H1 (cell line): ENCODE results near the gene MLYCD. TPM values are rescaled to one million over a fixed set of nuclear protein-coding genes. Genes with fewer than 3 reads are reported as not detected.

Source experiments
- CTCF ChIA-PET: fragments of 300-600 bp; sonication (Branson Sonifier 250); formaldehyde crosslinking; loops from one replicate; lab custom pipeline; 2021; ENCODE audit not compliant: partially characterized antibody; lab: Charles Lee
- POLR2A ChIA-PET: fragments of 300-600 bp; sonication (Branson Sonifier 250); formaldehyde crosslinking; loops from one replicate; lab custom pipeline; 2021; ENCODE audit warnings: inconsistent platforms; ENCODE audit not compliant: partially characterized antibody; lab: Charles Lee
- DNase-seq, 2 experiments: peaks; one replicate each; pipeline versions ENCODE4 v3.0.0 to v3.0.0-alpha.2; 2010 to 2022; ENCODE audit warnings: low spot score in 2 of 2, low read depth in 1 of 2, mixed read lengths in 1 of 2
- FAIRE-seq: peaks from 2 replicates; lab custom pipeline; 2011; peaks lifted over from hg19 to GRCh38; lab: Jason Lieb, UNC
- H2AFZ ChIP-seq: 2 replicates; pipeline ENCODE4 v1.8.1; 2012; ENCODE audit warnings: low read length, inconsistent platforms
- H2AK5ac ChIP-seq: 2 replicates; pipeline ENCODE4 v1.6.1; 2013; ENCODE audit warnings: low read depth, low read length
- H2BK120ac ChIP-seq: replicated peaks from 2 replicates; pipeline ENCODE3; 2013; ENCODE audit warnings: low read depth, low read length, inconsistent platforms
- H2BK12ac ChIP-seq: 2 replicates; pipeline ENCODE4 v1.6.1; 2013; ENCODE audit warnings: low read depth, low read length
- H2BK15ac ChIP-seq: 2 replicates; pipeline ENCODE4 v1.6.1; 2013; ENCODE audit warnings: low read length
- H2BK20ac ChIP-seq: 2 replicates; pipeline ENCODE4 v1.6.1; 2013; ENCODE audit warnings: low read length
- H2BK5ac ChIP-seq: 2 replicates; pipeline ENCODE4 v1.6.1; 2013; ENCODE audit warnings: low read depth, low read length
- H3K14ac ChIP-seq: 2 replicates; pipeline ENCODE4 v1.6.1; 2013; ENCODE audit warnings: inconsistent platforms; ENCODE audit not compliant: insufficient read length
- H3K18ac ChIP-seq: 2 replicates; pipeline ENCODE4 v1.6.1; 2013; ENCODE audit warnings: low read length; ENCODE audit errors: extremely low read depth
- H3K23ac ChIP-seq: 2 replicates; pipeline ENCODE4 v1.6.1; 2013; ENCODE audit warnings: inconsistent platforms; ENCODE audit not compliant: insufficient read length
- H3K23me2 ChIP-seq: 2 replicates; pipeline ENCODE4 v1.6.1; 2013; ENCODE audit warnings: low read depth, low read length
- H3K27ac ChIP-seq: 2 replicates; pipeline ENCODE4 v1.6.1; 2011; ENCODE audit warnings: low read depth, low read length, inconsistent platforms
- H3K27me3 ChIP-seq, 4 experiments: replicated peaks in 1 of 4; 1 replicate in 1 of 4; 2 replicates in 3 of 4; pipeline versions ENCODE4 v1.6.1 to v1.8.1; 2011 to 2013; ENCODE audit warnings: low read length in 3 of 4, mild to moderate bottlenecking in 3 of 4, inconsistent platforms in 2 of 4, mixed read lengths in 2 of 4, moderate library complexity in 1 of 4; ENCODE audit not compliant: control insufficient read depth in 3 of 4, insufficient read depth in 3 of 4; ENCODE audit errors: extremely low read depth in 1 of 4
- H3K36me3 ChIP-seq, 4 experiments: 2 replicates each; pipeline versions ENCODE4 v1.6.1 to v1.8.1; 2011 to 2013; ENCODE audit warnings: mild to moderate bottlenecking in 4 of 4, low read length in 3 of 4, moderate library complexity in 2 of 4, control low read depth in 1 of 4, inconsistent platforms in 1 of 4; ENCODE audit not compliant: insufficient read depth in 4 of 4, control insufficient read depth in 2 of 4
- H3K4ac ChIP-seq: replicated peaks from 2 replicates; pipeline ENCODE3; 2013; ENCODE audit warnings: low read length, low read depth, mixed read lengths, inconsistent platforms; ENCODE audit not compliant: insufficient read length
- H3K4me1 ChIP-seq, 4 experiments: replicated peaks in 1 of 4; 1 replicate in 1 of 4; 2 replicates in 3 of 4; pipeline versions ENCODE4 v1.6.1 to v1.8.1; 2011 to 2013; ENCODE audit warnings: low read length in 3 of 4, inconsistent platforms in 2 of 4, mixed read lengths in 1 of 4; ENCODE audit not compliant: insufficient read depth in 4 of 4, control insufficient read depth in 3 of 4
- H3K4me2 ChIP-seq, 2 experiments: 2 replicates each; pipeline versions ENCODE4 v1.6.1 to v1.8.1; 2011 to 2013; ENCODE audit warnings: low read depth in 2 of 2, low read length in 2 of 2, control low read depth in 1 of 2, inconsistent platforms in 1 of 2, mild to moderate bottlenecking in 1 of 2; ENCODE audit not compliant: insufficient read depth in 1 of 2
- H3K4me3 ChIP-seq, 4 experiments: fragments of 200-600, 300-600 bp in 1 of 4; sonication (generic), shearing (Covaris generic), sonication (Bioruptor Twin) in 1 of 4; 2 replicates each; pipeline versions ENCODE4 v1.5.1 to v1.8.1; 2011 to 2016; ENCODE audit warnings: low read length in 4 of 4, low read depth in 3 of 4, control low read depth in 2 of 4, inconsistent platforms in 2 of 4, mild to moderate bottlenecking in 2 of 4, mixed read lengths in 1 of 4, moderate library complexity in 1 of 4; ENCODE audit not compliant: insufficient read depth in 2 of 4; ENCODE audit errors: extremely low read depth in 1 of 4
- H3K56ac ChIP-seq: replicated peaks from 2 replicates; pipeline ENCODE3; 2013; ENCODE audit warnings: low read depth, mild to moderate bottlenecking, mixed read lengths, low read length, inconsistent platforms; ENCODE audit not compliant: insufficient read length
- H3K79me1 ChIP-seq: 2 replicates; pipeline ENCODE4 v1.6.1; 2013; ENCODE audit warnings: low read depth, low read length, control low read depth
- H3K79me2 ChIP-seq, 2 experiments: 2 replicates each; pipeline versions ENCODE4 v1.6.1 to v1.8.1; 2012 to 2013; ENCODE audit warnings: low read length in 2 of 2, mild to moderate bottlenecking in 2 of 2, inconsistent platforms in 1 of 2; ENCODE audit not compliant: insufficient read depth in 2 of 2, control insufficient read depth in 1 of 2
- H3K9ac ChIP-seq, 4 experiments: replicated peaks in 1 of 4; 1 replicate in 1 of 4; 2 replicates in 3 of 4; pipeline versions ENCODE4 v1.6.1 to v1.8.1; 2011 to 2013; ENCODE audit warnings: low read depth in 3 of 4, low read length in 3 of 4, control low read depth in 2 of 4, mild to moderate bottlenecking in 2 of 4, moderate library complexity in 2 of 4, inconsistent platforms in 1 of 4; ENCODE audit errors: extremely low read depth in 1 of 4
- H3K9me3 ChIP-seq, 2 experiments: 2 replicates each; pipeline versions ENCODE4 v1.6.1 to v1.8.1; 2012 to 2013; ENCODE audit warnings: mild to moderate bottlenecking in 2 of 2, moderate library complexity in 2 of 2, control low read depth in 1 of 2, inconsistent platforms in 1 of 2, low read depth in 1 of 2, low read length in 1 of 2, mixed read lengths in 1 of 2; ENCODE audit not compliant: insufficient read depth in 2 of 2
- H4K20me1 ChIP-seq, 2 experiments: replicated peaks in 1 of 2; 2 replicates each; pipeline versions ENCODE3 to v1.8.1; 2011 to 2013; ENCODE audit warnings: inconsistent platforms in 2 of 2, low read length in 2 of 2, mild to moderate bottlenecking in 1 of 2; ENCODE audit not compliant: insufficient read depth in 2 of 2, control insufficient read depth in 1 of 2
- H4K5ac ChIP-seq: 2 replicates; pipeline ENCODE4 v1.6.1; 2013; ENCODE audit warnings: low read length, low read depth, mixed read lengths, inconsistent platforms; ENCODE audit not compliant: insufficient read length
- H4K8ac ChIP-seq: 2 replicates; pipeline ENCODE4 v1.8.0; 2013; ENCODE audit warnings: mild to moderate bottlenecking, moderate library complexity, low read length, inconsistent platforms; ENCODE audit not compliant: insufficient read depth; ENCODE audit errors: extremely low read depth
- H4K91ac ChIP-seq: replicated peaks from 2 replicates; pipeline ENCODE3; 2013; ENCODE audit warnings: low read length, mixed read lengths, inconsistent platforms; ENCODE audit not compliant: insufficient read length
- CTCF ChIP-seq, 3 experiments: IDR thresholded peaks; 1 replicate in 2 of 3; 2 replicates in 1 of 3; pipeline versions ENCODE4 v1.5.1 to v1.6.1; 2011; ENCODE audit warnings: low read length in 3 of 3, mild to moderate bottlenecking in 3 of 3, inconsistent platforms in 2 of 3, low read depth in 1 of 3, moderate library complexity in 1 of 3; ENCODE audit not compliant: insufficient read depth in 1 of 3; ENCODE audit errors: control extremely low read depth in 1 of 3
- EP300 ChIP-seq, 2 experiments: IDR thresholded peaks; 1 replicate in 1 of 2; 2 replicates in 1 of 2; pipeline ENCODE4 v1.6.1; 2011 to 2012; ENCODE audit warnings: low read depth in 2 of 2, low read length in 2 of 2, mild to moderate bottlenecking in 2 of 2, borderline replicate concordance in 1 of 2, inconsistent platforms in 1 of 2, moderate library complexity in 1 of 2
- GTF2F1 ChIP-seq: IDR thresholded peaks from 2 replicates; pipeline ENCODE4 v1.6.1; 2012; ENCODE audit warnings: low read depth, low read length, improper control_type of control experiment, borderline replicate concordance
- PHF8 ChIP-seq: fragments of 200-600 bp; sonication (generic); conservative IDR thresholded peaks from 2 replicates; pipeline ENCODE4 v1.7.1; 2012; ENCODE audit warnings: low read depth, mild to moderate bottlenecking, inconsistent platforms, low read length, moderate library complexity
- RNF2 ChIP-seq: fragments of 200-900, 300-1000 bp; sonication (generic); IDR thresholded peaks from 2 replicates; pipeline ENCODE4 v1.7.1; 2016; ENCODE audit warnings: borderline replicate concordance, low read depth, mild to moderate bottlenecking, antibody characterized with exemption, low read length; ENCODE audit not compliant: poor library complexity, severe bottlenecking; ENCODE audit errors: missing control alignments
- SIX5 ChIP-seq: IDR thresholded peaks from 2 replicates; pipeline ENCODE4 v1.6.1; 2011; ENCODE audit warnings: mild to moderate bottlenecking, low read depth, low read length
- USF2 ChIP-seq: IDR thresholded peaks from 2 replicates; pipeline ENCODE4 v1.6.1; 2011; ENCODE audit warnings: low read length, improper control_type of control experiment
- WGBS, 2 experiments: shearing (Covaris generic) in 1 of 2; methylation state at CpG; one replicate each; pipeline versions ENCODE4 v1.1.6 to v1.1.7; 2013 to 2015; ENCODE audit warnings: low lambda C conversion rate in 2 of 2, mixed read lengths in 2 of 2, inconsistent platforms in 1 of 2, low coverage in 1 of 2, missing lambda C conversion rate in 1 of 2; ENCODE audit not compliant: insufficient replicate concordance in 2 of 2, insufficient coverage in 1 of 2, insufficient read length in 1 of 2; ENCODE audit errors: extremely low coverage in 1 of 2, missing lambda C conversion rate in 1 of 2; 5-methylcytosine and 5-hydroxymethylcytosine counted together
- polyA plus RNA-seq, 7 experiments: library from polyadenylated mRNA; depleted of rRNA in 3 of 7; stranded (reverse) in 5 of 7; unstranded in 2 of 7; fragments of >200 nt in 5 of 7; fragments of 200-250 nt in 2 of 7; gene quantifications; 1 replicate in 5 of 7; 2 replicates in 1 of 7; 4 replicates in 1 of 7; pipeline versions ENCODE4 v1.2.1 to v1.2.3, GENCODE V29; 2011 to 2013; ENCODE audit warnings: missing spikeins in 2 of 7, mixed read lengths in 2 of 7
- total RNA-seq: library from RNA; stranded (reverse); fragmentation: NEBNext Ultra II Directional; extraction: Animal tissue kit (Norgen Biotek cat#: 25700); gene quantifications from 2 replicates; pipeline ENCODE4 v1.2.1, GENCODE V29; 2021

Gene MLYCD
- total and polyA plus RNA-seq, 2 of the 8 experiments (the other 6 are each of a cell fraction or from before 2014, with no cell fraction given) = 3.7 to 7.0 TPM

GRCh38 chr16:83966153-83966696 is 67.3 kb downstream of the MLYCD start:
- no peak overlapping the region for H3K4ac ChIP-seq
- H3K4me1 ChIP-seq = peaks cover 0 to 11% (median 7%) of the 10 kb centered on the region in 4 experiments; a peak in 6 of 7 replicates
- H3K4me3 ChIP-seq = no peak overlapping the region
- no peaks in the 10 kb centered on the region for H3K79me2 ChIP-seq
- H3K9ac ChIP-seq = no peak overlapping the region
- H3K27me3 ChIP-seq = peaks cover 0 to 13% (median 9%) of the 10 kb centered on the region in 4 experiments; a peak in 6 of 7 replicates
- no peaks in the 10 kb centered on the region for H3K9me3 ChIP-seq
- no peak overlapping the region for H2BK5ac ChIP-seq
- H3K23me2 ChIP-seq = peaks cover 11% of the 10 kb centered on the region; the same call in 1 of the 2 replicates
- no peak overlapping the region for H2BK15ac ChIP-seq
- WGBS, 2 experiments = 87% methylated on average over 9 of the region's 13 CpGs; no CpG with 5 or more reads in 1 of the 2 experiments
- H4K8ac ChIP-seq = no peak overlapping the region; the same call in 1 of the 2 replicates
- FAIRE-seq (no peak), DNase-seq (no peak)
- CTCF ChIA-PET = interaction anchor here (1.1 to 16.0 kb wide), 5 partner anchors 11 to 95 kb away, joined by 3 to 366 read pairs (median 47); partner anchors contain the start of gene SLC38A8
- POLR2A ChIA-PET = interaction anchor here (1.3 kb wide), 1 partner anchor 77 kb away, joined by 3 read pairs; the partner anchor contains the start of gene SLC38A8
- H4K91ac ChIP-seq = no peak overlapping the region
- H2BK20ac ChIP-seq = no peak overlapping the region
- no peak overlapping the region for H3K56ac ChIP-seq
- H3K79me1 ChIP-seq = no peaks in the 10 kb centered on the region
- no peak overlapping the region for H2AFZ ChIP-seq
- H4K20me1 ChIP-seq = peaks cover 0 to 3% of the 10 kb centered on the region in 2 experiments
- H4K5ac ChIP-seq = no peak overlapping the region
- no peak overlapping the region for H3K27ac ChIP-seq
- no peak overlapping the region for H3K14ac ChIP-seq
- no peak overlapping the region for H3K23ac ChIP-seq
- no peak overlapping the region for H2BK12ac ChIP-seq
- no peak overlapping the region for H3K4me2 ChIP-seq
- H2AK5ac ChIP-seq = no peak overlapping the region
- no peaks in the 10 kb centered on the region for H3K36me3 ChIP-seq
- no peak overlapping the region for H3K18ac ChIP-seq
- H2BK120ac ChIP-seq = no peak overlapping the region
- TF ChIP-seq GTF2F1 (no peak), USF2 (no peak), RNF2 (no peak), EP300 (IDR thresholded peaks at IDR 0.05; ENCODE audit: borderline replicate concordance in 1 of 2, low read depth in 2 of 2, low read length in 2 of 2) (no peak), PHF8 (no peak), CTCF (IDR thresholded peaks at IDR 0.05; ENCODE audit: control extremely low read depth in 1 of 3, insufficient read depth in 1 of 3, low read depth in 1 of 3, low read length in 3 of 3) (no peak), SIX5 (no peak)
